SK-N-SH treated with all-trans-retinoic acid at 6 μM for 48 hours (cell line): ENCODE data around the gene TRIM71.

ENCODE experiments used
- OSR1 ChIP-seq: fragments of 250-450 bp; sonication (Bioruptor Pico); IDR thresholded peaks from 2 replicates; pipeline ENCODE4 v1.8.0; 2022; ENCODE audit warnings: moderate library complexity, mild to moderate bottlenecking, inconsistent platforms
- PATZ1 ChIP-seq: fragments of 250-450 bp; sonication (Bioruptor Pico); IDR thresholded peaks from 2 replicates; pipeline ENCODE4 v1.8.0; 2020; ENCODE audit warnings: mild to moderate bottlenecking, moderate library complexity, borderline replicate concordance
- POU6F1 ChIP-seq: fragments of 250-450 bp; sonication (Bioruptor Pico); IDR thresholded peaks from 2 replicates; pipeline ENCODE4 v1.8.0; 2021; ENCODE audit warnings: low read depth, mild to moderate bottlenecking, moderate library complexity, borderline replicate concordance
- RARB ChIP-seq: fragments of 250-450 bp; sonication (Bioruptor Pico); IDR thresholded peaks from 2 replicates; pipeline ENCODE4 v1.8.0; 2021; ENCODE audit warnings: mild to moderate bottlenecking, moderate library complexity
- TCF4 ChIP-seq: fragments of 250-450 bp; sonication (Bioruptor Pico); IDR thresholded peaks from 2 replicates; pipeline ENCODE4 v1.8.0; 2021; ENCODE audit warnings: mild to moderate bottlenecking, moderate library complexity, borderline replicate concordance
- ZFP30 ChIP-seq: fragments of 450-650 bp; formaldehyde crosslinking; IDR thresholded peaks from 2 replicates; pipeline ENCODE4 v1.5.0; 2022; ENCODE audit warnings: mild to moderate bottlenecking, moderate library complexity
- ZNF565 ChIP-seq: fragments of 450-650 bp; formaldehyde crosslinking; conservative IDR thresholded peaks from 2 replicates; pipeline ENCODE4 v1.5.0; 2020; ENCODE audit warnings: low read depth, mild to moderate bottlenecking, moderate library complexity

GRCh38 chr3:32835961-32836360, 18.2 kb downstream of the TRIM71 start:
- TF ChIP-seq OSR1 (no peak), ZNF565 (no peak), RARB (no peak), TCF4 (no peak), PATZ1 (CRISPR knock-in tag) (no peak), POU6F1 (no peak), ZFP30 (no peak)
